K562 (cell line): ENCODE measurements around the gene PGLYRP4. TPM values are rescaled to one million over a fixed set of nuclear protein-coding genes. Genes with fewer than 3 reads are reported as not detected.
A peak's percentile ranks its signal among the peaks of the same experiment; 100 is the strongest.

ENCODE experiments used
- ATF2 ChIP-seq: sonication (generic); formaldehyde crosslinking; IDR thresholded peaks from 2 replicates; pipeline ENCODE4 v1.8.1; 2022; ENCODE audit warnings: missing genetic modification reagents
- BDP1 ChIP-seq: IDR thresholded peaks from 3 replicates; pipeline ENCODE4 v1.6.1; 2011; ENCODE audit not compliant: insufficient read length, insufficient read depth
- CBX2 ChIP-seq: fragments of 200-600 bp; sonication (generic); IDR thresholded peaks from one replicate; pipeline ENCODE4 v1.6.1; 2012; ENCODE audit warnings: mild to moderate bottlenecking, low read length, inconsistent platforms; ENCODE audit not compliant: insufficient read depth, poor library complexity, severe bottlenecking
- FOSL1 ChIP-seq: fragments of 200-800 bp; sonication (Bioruptor generic); conservative IDR thresholded peaks from 2 replicates; pipeline ENCODE4 v1.6.1; 2016; ENCODE audit warnings: missing genetic modification characterization, missing compliant biosample characterization
- FOXK2 ChIP-seq, 2 experiments: fragments of 450-650 bp; IDR thresholded peaks in 1 of 2; conservative IDR thresholded peaks in 1 of 2; 2 replicates each; pipeline ENCODE4 v1.6.1; 2016; ENCODE audit warnings: low read depth in 2 of 2, mild to moderate bottlenecking in 1 of 2
- FOXM1 ChIP-seq, 2 experiments: fragments of 450-650 bp in 1 of 2; sonication (generic) in 1 of 2; formaldehyde crosslinking in 1 of 2; IDR thresholded peaks; 2 replicates each; pipeline versions ENCODE4 v1.6.1 to v1.9.0; 2017 to 2022; ENCODE audit warnings: low read depth in 2 of 2, mild to moderate bottlenecking in 2 of 2, missing genetic modification reagents in 1 of 2, moderate library complexity in 1 of 2
- GATAD2A ChIP-seq: fragments of 450-650 bp; IDR thresholded peaks from 2 replicates; pipeline ENCODE4 v1.6.1; 2017
- HMG20B ChIP-seq: fragments of 250-450 bp; sonication (Bioruptor Pico); IDR thresholded peaks from 2 replicates; pipeline ENCODE4 v1.5.0; 2021; ENCODE audit warnings: mild to moderate bottlenecking
- MAZ ChIP-seq, 2 experiments: fragments of 450-650 bp in 1 of 2; sonication (generic) in 1 of 2; formaldehyde crosslinking; IDR thresholded peaks in 1 of 2; conservative IDR thresholded peaks in 1 of 2; 2 replicates each; pipeline versions ENCODE4 v1.4.0 to v1.5.0; 2020; ENCODE audit warnings: mild to moderate bottlenecking in 1 of 2, missing genetic modification reagents in 1 of 2
- PHF20 ChIP-seq: fragments of 450-650 bp; IDR thresholded peaks from 2 replicates; pipeline ENCODE4 v1.6.1; 2018; ENCODE audit not compliant: partially characterized antibody
- RAD51 ChIP-seq: fragments of 450-650 bp; IDR thresholded peaks from 2 replicates; pipeline ENCODE4 v1.7.1; 2016; ENCODE audit warnings: low read depth, mild to moderate bottlenecking, borderline replicate concordance
- SRF ChIP-seq, 2 experiments: fragments of 250-450, 450-650 bp in 1 of 2; sonication (Bioruptor Pico) in 1 of 2; sonication (generic) in 1 of 2; formaldehyde crosslinking; IDR thresholded peaks; 2 replicates each; pipeline versions ENCODE4 v1.5.0 to v1.5.1; 2020 to 2022; ENCODE audit warnings: mild to moderate bottlenecking in 1 of 2, missing genetic modification reagents in 1 of 2
- THAP7 ChIP-seq: fragments of 250-450 bp; sonication (Bioruptor Pico); IDR thresholded peaks from 2 replicates; pipeline ENCODE4 v1.5.0; 2021
- ZNF318 ChIP-seq, 2 experiments: fragments of 450-650 bp; IDR thresholded peaks; 2 replicates each; pipeline ENCODE4 v1.6.1; 2016; ENCODE audit warnings: mild to moderate bottlenecking in 2 of 2, borderline replicate concordance in 1 of 2, low read depth in 1 of 2, moderate library complexity in 1 of 2
- ZNF445 ChIP-seq: fragments of 250-450 bp; sonication (Bioruptor Pico); IDR thresholded peaks from 2 replicates; pipeline ENCODE4 v1.4.0; 2020; ENCODE audit warnings: low read depth, mild to moderate bottlenecking, moderate library complexity
- ZNF507 ChIP-seq: conservative IDR thresholded peaks from 2 replicates; pipeline ENCODE4 v1.6.1; 2017; ENCODE audit warnings: missing genetic modification characterization, missing compliant biosample characterization
- ZNF584 ChIP-seq: fragments of 200-800 bp; sonication (Bioruptor generic); IDR thresholded peaks from 2 replicates; pipeline ENCODE4 v1.6.1; 2016; ENCODE audit warnings: low read depth, mild to moderate bottlenecking, missing genetic modification characterization, missing compliant biosample characterization
- ZNF699 ChIP-seq: fragments of 250-450 bp; sonication (Bioruptor Pico); IDR thresholded peaks from 2 replicates; pipeline ENCODE4 v1.8.0; 2021; ENCODE audit warnings: mild to moderate bottlenecking, moderate library complexity; ENCODE audit not compliant: insufficient replicate concordance
- polyA plus RNA-seq, 8 experiments: library from polyadenylated mRNA; depleted of rRNA in 4 of 8; stranded (reverse) in 5 of 8; unstranded in 3 of 8; fragments of >200 nt; fragmentation: Nextera tagmentation in 2 of 8; fragmentation: Illumina TruSeq in 1 of 8; extraction: Ambion mirVana in 2 of 8; extraction: Trizol in 1 of 8; gene quantifications; 2 replicates each; pipeline versions ENCODE4 v1.2.1 to v1.2.3, GENCODE V29; 2011 to 2014; ENCODE audit warnings: inconsistent platforms in 1 of 8, missing spikeins in 1 of 8
- total RNA-seq, 7 experiments: library from RNA; depleted of rRNA in 6 of 7; stranded (reverse); fragments of >200 nt in 6 of 7; fragmentation: Illumina TruSeq in 2 of 7; extraction: Trizol in 2 of 7; gene quantifications; 2 replicates each; pipeline versions ENCODE4 v1.2.1 to v1.2.3, GENCODE V29; 2011 to 2021; ENCODE audit warnings: low replicate concordance in 1 of 7

PGLYRP4 gene
- total and polyA plus RNA-seq, 9 of the 15 experiments (the other 6 are each of a cell fraction or from before 2014, with no cell fraction given) = 0.06 to 0.13 (median 0.11) TPM; not detected in 6

- TF ChIP-seq ZNF507 (tag) = no peak
- no peak for TF ChIP-seq CBX2
- peak; percentile 67; the same call in 1 of the 2 replicates for TF ChIP-seq FOXM1 (IDR thresholded peaks at IDR 0.05; ENCODE audit: low read depth)
- TF ChIP-seq FOXM1 (CRISPR knock-in tag; IDR thresholded peaks at IDR 0.05; ENCODE audit: low read depth) = no peak
- no peak for TF ChIP-seq PHF20
- peak; percentile 50 to 71; a peak in 3 of 4 replicates for TF ChIP-seq FOXK2 (conservative IDR thresholded peaks at IDR 0.05 in 1 of 2, IDR thresholded peaks at IDR 0.05 in 1 of 2; ENCODE audit: low read depth in 2 of 2)
- no peak for TF ChIP-seq ZNF584 (CRISPR knock-in tag)
- TF ChIP-seq ZNF445 (CRISPR knock-in tag) = no peak
- TF ChIP-seq GATAD2A = no peak
- TF ChIP-seq FOSL1 = peak; percentile 86
- no peak for TF ChIP-seq BDP1
- TF ChIP-seq ZNF699 (CRISPR knock-in tag) = no peak
- TF ChIP-seq HMG20B (CRISPR knock-in tag) = no peak
- TF ChIP-seq THAP7 (CRISPR knock-in tag) = no peak
- TF ChIP-seq RAD51 = 0 out of 2 replicates have a peak, but pooled peaks have one; percentile 20
- no peak for TF ChIP-seq SRF (CRISPR knock-in tag; IDR thresholded peaks at IDR 0.05)
- no peak for TF ChIP-seq ATF2 (CRISPR knock-in tag)
- TF ChIP-seq MAZ (CRISPR knock-in tag; conservative IDR thresholded peaks at IDR 0.05 in 1 of 2, IDR thresholded peaks at IDR 0.05 in 1 of 2) = no peak
- peak in 1 of 2 experiments; percentile 42; a peak in 1 of 4 replicates for TF ChIP-seq ZNF318 (IDR thresholded peaks at IDR 0.05; ENCODE audit: borderline replicate concordance in 1 of 2, low read depth in 1 of 2)
These were observed 6.5 kb downstream of the PGLYRP4 start (continued) for GRCh38 chr1:153342178-153342577.
